NT2/D1 (cell line): ENCODE results near the gene CDH26.

Experiments used
- DNase-seq: peaks from one replicate; pipeline ENCODE4 v3.0.0-alpha.2; 2011; ENCODE audit warnings: low read depth, low spot score
- H3K27me3 ChIP-seq: 2 replicates; pipeline ENCODE4 v1.6.0; 2011; ENCODE audit warnings: mild to moderate bottlenecking; ENCODE audit not compliant: insufficient read length, insufficient read depth
- H3K36me3 ChIP-seq: 2 replicates; pipeline ENCODE4 v1.6.1; 2011; ENCODE audit warnings: mild to moderate bottlenecking, low read length, mixed read lengths; ENCODE audit not compliant: insufficient read depth, insufficient read length
- H3K4me1 ChIP-seq: 2 replicates; pipeline ENCODE4 v1.5.1; 2011; ENCODE audit not compliant: insufficient read depth, insufficient read length
- H3K4me3 ChIP-seq: 2 replicates; pipeline ENCODE4 v1.5.1; 2011; ENCODE audit warnings: low read depth; ENCODE audit not compliant: insufficient read length
- H3K9ac ChIP-seq: 2 replicates; pipeline ENCODE4 v1.6.0; 2011; ENCODE audit warnings: low read depth; ENCODE audit not compliant: insufficient read length
- H3K9me3 ChIP-seq: 2 replicates; pipeline ENCODE4 v1.5.1; 2011; ENCODE audit warnings: mild to moderate bottlenecking, low read length; ENCODE audit not compliant: insufficient read depth
- SUZ12 ChIP-seq: IDR thresholded peaks from 2 replicates; pipeline ENCODE4 v1.6.1; 2011; ENCODE audit not compliant: insufficient read length, insufficient read depth; ENCODE audit errors: extremely low read depth
- YY1 ChIP-seq: IDR thresholded peaks from 2 replicates; pipeline ENCODE4 v1.6.1; 2011; ENCODE audit not compliant: insufficient read length, insufficient read depth
- ZNF274 ChIP-seq: IDR thresholded peaks from 2 replicates; pipeline ENCODE4 v1.6.1; 2011; ENCODE audit warnings: mild to moderate bottlenecking, low read depth, low read length

The CDH26 gene

GRCh38 chr20:60026010-60026409, 67.8 kb downstream of the CDH26 start:
- Histone ChIP-seq H3K4me3 (no peak overlapping the region), H3K27me3 (no peaks in the 10 kb centered on the region), H3K4me1 (no peaks in the 10 kb centered on the region), H3K9me3 (no peaks in the 10 kb centered on the region; the same call in 1 of the 2 replicates), H3K9ac (no peak overlapping the region), H3K36me3 (no peaks in the 10 kb centered on the region)
- no peak for TF ChIP-seq ZNF274
- TF ChIP-seq SUZ12: no peak
- no peak for TF ChIP-seq YY1
- DNase-seq: no peak

GRCh38 chr20:60030471-60030870, 72.2 kb downstream of the CDH26 start:
- DNase-seq: no peak
- Histone ChIP-seq H3K36me3 (no peaks in the 10 kb centered on the region), H3K4me3 (no peak overlapping the region), H3K9me3 (peaks cover 1% of the 10 kb centered on the region; the same call in 1 of the 2 replicates), H3K4me1 (no peaks in the 10 kb centered on the region), H3K27me3 (no peaks in the 10 kb centered on the region), H3K9ac (no peak overlapping the region)
- TF ChIP-seq ZNF274 (no peak), YY1 (no peak), SUZ12 (no peak)

DNA sequence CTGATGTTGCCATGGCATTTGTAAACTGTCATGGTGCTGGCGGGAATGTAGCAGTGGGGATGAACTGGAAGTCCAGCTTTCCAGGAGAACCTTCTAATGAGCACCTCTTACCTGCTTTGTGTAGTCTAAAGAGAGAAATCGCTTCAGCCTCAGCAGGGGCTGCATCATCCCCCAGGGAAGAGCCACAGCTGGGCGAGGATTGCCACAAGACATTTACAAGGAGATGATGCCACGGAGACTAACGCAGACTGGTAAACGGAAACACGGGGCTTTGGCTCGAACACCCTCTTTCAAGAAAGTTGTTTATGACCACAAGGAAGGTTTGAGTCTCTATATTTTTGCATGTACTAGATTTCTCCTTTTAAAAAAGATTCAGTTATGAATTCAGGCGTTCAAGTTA, 72.9 kb downstream of the CDH26 start:
- DNase-seq: no peak
- Histone ChIP-seq H3K9ac (no peak overlapping the region), H3K36me3 (no peaks in the 10 kb centered on the region), H3K4me3 (no peak overlapping the region), H3K9me3 (peaks cover 7% of the 10 kb centered on the region; the same call in 1 of the 2 replicates), H3K27me3 (no peaks in the 10 kb centered on the region), H3K4me1 (no peaks in the 10 kb centered on the region)
- no peak for TF ChIP-seq SUZ12
- no peak for TF ChIP-seq YY1
- TF ChIP-seq ZNF274: no peak

DNA sequence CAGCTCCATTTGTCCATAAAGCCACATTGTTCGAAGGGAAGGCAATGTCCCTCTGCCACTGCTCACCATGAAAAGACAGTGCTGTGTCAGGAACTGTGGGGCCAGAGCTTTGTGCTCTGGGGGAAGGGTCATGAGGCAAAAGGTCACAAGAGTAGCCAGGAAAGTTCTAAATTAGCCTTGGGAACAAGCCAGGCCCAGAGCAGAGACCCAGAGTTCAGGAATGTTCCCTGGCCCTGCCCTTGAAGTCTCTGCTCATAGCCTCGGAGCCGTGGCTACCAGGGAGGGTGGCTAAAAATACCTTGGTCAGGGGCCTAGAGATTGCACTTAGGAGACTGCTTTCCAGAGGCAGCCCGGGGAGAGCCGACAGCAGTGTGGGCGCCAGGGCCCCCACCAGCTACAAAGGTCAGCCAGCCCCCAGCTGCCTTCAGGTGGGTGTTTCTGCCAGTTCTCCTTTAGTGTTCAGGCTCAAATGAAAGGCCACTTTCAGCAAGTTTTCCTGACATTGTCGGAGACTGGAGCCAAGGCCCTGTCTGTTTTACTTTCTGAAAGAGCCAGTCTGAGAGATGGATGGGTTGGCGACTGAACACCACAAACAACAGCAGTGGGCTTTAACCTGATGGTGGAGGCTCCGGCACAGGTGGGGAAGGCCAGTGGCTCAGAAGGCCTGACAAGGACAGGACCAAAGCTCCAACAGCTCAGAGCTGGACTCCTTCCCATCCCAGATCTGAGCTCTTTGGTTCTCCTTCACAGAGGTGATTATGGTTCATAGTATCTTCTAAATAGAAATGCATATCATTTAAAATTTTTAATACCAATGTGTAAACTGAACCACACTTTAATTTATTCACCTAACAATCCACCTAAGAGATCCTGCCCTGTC, 76.2 kb downstream of the CDH26 start:
- Histone ChIP-seq H3K4me1 (peaks cover 3% of the 10 kb centered on the region), H3K27me3 (no peaks in the 10 kb centered on the region), H3K36me3 (no peaks in the 10 kb centered on the region), H3K9ac (no peak overlapping the region), H3K9me3 (peaks cover 9% of the 10 kb centered on the region; the same call in 1 of the 2 replicates), H3K4me3 (no peak overlapping the region)
- TF ChIP-seq SUZ12: no peak
- TF ChIP-seq YY1: no peak
- TF ChIP-seq ZNF274: no peak
- no peak for DNase-seq

DNA sequence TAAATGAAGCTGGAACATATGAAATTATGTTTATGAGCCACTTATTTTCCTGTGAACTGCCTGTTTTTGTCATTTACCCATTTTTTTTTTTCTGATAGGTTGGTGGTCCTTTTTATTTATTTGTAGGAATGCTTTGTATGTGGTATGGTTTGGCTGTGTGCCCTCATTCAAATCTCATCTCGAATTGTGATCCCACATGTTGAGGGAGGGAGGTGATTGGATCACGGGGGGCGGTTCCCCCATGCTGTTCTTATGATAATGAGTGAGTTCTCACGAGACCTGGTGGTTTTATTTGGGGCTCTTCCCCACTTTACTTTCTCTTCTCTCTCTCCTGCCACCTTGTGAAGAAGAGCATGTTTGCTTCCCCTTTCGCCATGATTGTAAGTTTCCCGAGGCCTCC, 77.3 kb downstream of the CDH26 start:
- no peak overlapping the region for H3K9ac ChIP-seq
- no peak for DNase-seq
- no peak overlapping the region for H3K4me3 ChIP-seq
- H3K27me3 ChIP-seq: no peaks in the 10 kb centered on the region
- TF ChIP-seq SUZ12 (no peak), ZNF274 (no peak), YY1 (no peak)
- H3K9me3 ChIP-seq: peaks cover 9% of the 10 kb centered on the region; the same call in 1 of the 2 replicates
- H3K4me1 ChIP-seq: peaks cover 4% of the 10 kb centered on the region
- no peaks in the 10 kb centered on the region for H3K36me3 ChIP-seq

DNA sequence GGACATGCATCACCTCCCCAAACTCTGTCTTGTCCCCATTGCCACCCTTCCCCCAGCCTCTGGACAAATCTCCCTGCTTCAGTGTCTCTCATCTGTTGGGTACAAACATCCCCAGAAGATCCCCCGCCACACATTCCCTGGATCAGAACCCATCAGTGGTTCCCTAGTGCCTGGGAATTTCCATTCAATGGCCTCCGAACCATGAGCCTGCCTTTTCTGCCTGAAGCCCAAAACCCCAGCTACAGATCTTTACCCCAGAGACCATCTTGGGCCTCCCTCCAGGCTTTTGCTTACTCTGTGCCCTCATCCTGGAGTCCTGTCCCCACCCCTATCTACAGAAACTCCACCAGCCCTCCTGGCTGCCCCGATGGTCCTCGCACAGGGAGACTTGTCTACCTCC, 78.1 kb downstream of the CDH26 start:
- H3K4me3 ChIP-seq: no peak overlapping the region
- H3K27me3 ChIP-seq: no peaks in the 10 kb centered on the region
- H3K9me3 ChIP-seq: peaks cover 9% of the 10 kb centered on the region; the same call in 1 of the 2 replicates
- no peak for DNase-seq
- no peaks in the 10 kb centered on the region for H3K36me3 ChIP-seq
- H3K9ac ChIP-seq: no peak overlapping the region
- peaks cover 5% of the 10 kb centered on the region for H3K4me1 ChIP-seq
- TF ChIP-seq YY1: no peak
- TF ChIP-seq ZNF274: no peak
- no peak for TF ChIP-seq SUZ12

GRCh38 chr20:60036746-60037499, 78.7 kb downstream of the CDH26 start:
- Histone ChIP-seq H3K27me3 (no peaks in the 10 kb centered on the region), H3K36me3 (no peaks in the 10 kb centered on the region), H3K9me3 (peaks cover 9% of the 10 kb centered on the region; the same call in 1 of the 2 replicates), H3K9ac (no peak overlapping the region), H3K4me3 (no peak overlapping the region), H3K4me1 (peaks cover 5% of the 10 kb centered on the region)
- DNase-seq: no peak
- no peak for TF ChIP-seq SUZ12
